NT2/D1 (cell line): ENCODE results near the gene MRPL16.
A peak's percentile ranks its signal among the peaks of the same experiment; 100 is the strongest.

Experiments used
- DNase-seq: peaks from one replicate; pipeline ENCODE4 v3.0.0-alpha.2; 2011; ENCODE audit warnings: low read depth, low spot score
- H3K27me3 ChIP-seq: 2 replicates; pipeline ENCODE4 v1.6.0; 2011; ENCODE audit warnings: mild to moderate bottlenecking; ENCODE audit not compliant: insufficient read length, insufficient read depth
- H3K36me3 ChIP-seq: 2 replicates; pipeline ENCODE4 v1.6.1; 2011; ENCODE audit warnings: mild to moderate bottlenecking, low read length, mixed read lengths; ENCODE audit not compliant: insufficient read depth, insufficient read length
- H3K4me1 ChIP-seq: 2 replicates; pipeline ENCODE4 v1.5.1; 2011; ENCODE audit not compliant: insufficient read depth, insufficient read length
- H3K4me3 ChIP-seq: 2 replicates; pipeline ENCODE4 v1.5.1; 2011; ENCODE audit warnings: low read depth; ENCODE audit not compliant: insufficient read length
- H3K9ac ChIP-seq: 2 replicates; pipeline ENCODE4 v1.6.0; 2011; ENCODE audit warnings: low read depth; ENCODE audit not compliant: insufficient read length
- H3K9me3 ChIP-seq: 2 replicates; pipeline ENCODE4 v1.5.1; 2011; ENCODE audit warnings: mild to moderate bottlenecking, low read length; ENCODE audit not compliant: insufficient read depth
- SUZ12 ChIP-seq: IDR thresholded peaks from 2 replicates; pipeline ENCODE4 v1.6.1; 2011; ENCODE audit not compliant: insufficient read length, insufficient read depth; ENCODE audit errors: extremely low read depth
- YY1 ChIP-seq: IDR thresholded peaks from 2 replicates; pipeline ENCODE4 v1.6.1; 2011; ENCODE audit not compliant: insufficient read length, insufficient read depth
- ZNF274 ChIP-seq: IDR thresholded peaks from 2 replicates; pipeline ENCODE4 v1.6.1; 2011; ENCODE audit warnings: mild to moderate bottlenecking, low read depth, low read length

MRPL16 gene

DNA sequence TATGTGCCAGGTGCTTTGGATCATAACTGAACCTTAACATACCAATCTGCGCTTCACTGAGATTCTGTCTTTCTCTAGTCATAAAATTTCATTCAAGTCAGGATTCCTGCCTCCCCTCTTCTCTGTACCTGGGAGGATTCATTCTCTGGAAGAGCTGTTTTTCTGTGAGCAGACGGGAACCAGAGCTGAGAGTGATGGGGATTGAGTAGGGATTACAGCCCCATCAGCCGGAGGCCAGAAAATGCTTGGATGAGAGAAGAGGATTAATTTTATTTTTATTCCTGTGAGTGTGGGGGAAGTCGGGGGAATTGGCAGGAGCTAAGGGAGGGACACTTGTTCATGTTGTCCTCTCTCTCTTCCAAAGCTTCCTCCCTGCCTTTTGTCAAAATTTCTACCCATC is 50.7 kb downstream of the MRPL16 start:
- Histone ChIP-seq H3K36me3 (peaks cover 35% of the 10 kb centered on the region), H3K27me3 (no peaks in the 10 kb centered on the region), H3K9ac (no peak overlapping the region), H3K4me1 (no peaks in the 10 kb centered on the region), H3K9me3 (no peaks in the 10 kb centered on the region), H3K4me3 (no peak overlapping the region)
- DNase-seq: no peak
- TF ChIP-seq YY1 (no peak), ZNF274 (no peak), SUZ12 (no peak)

DNA sequence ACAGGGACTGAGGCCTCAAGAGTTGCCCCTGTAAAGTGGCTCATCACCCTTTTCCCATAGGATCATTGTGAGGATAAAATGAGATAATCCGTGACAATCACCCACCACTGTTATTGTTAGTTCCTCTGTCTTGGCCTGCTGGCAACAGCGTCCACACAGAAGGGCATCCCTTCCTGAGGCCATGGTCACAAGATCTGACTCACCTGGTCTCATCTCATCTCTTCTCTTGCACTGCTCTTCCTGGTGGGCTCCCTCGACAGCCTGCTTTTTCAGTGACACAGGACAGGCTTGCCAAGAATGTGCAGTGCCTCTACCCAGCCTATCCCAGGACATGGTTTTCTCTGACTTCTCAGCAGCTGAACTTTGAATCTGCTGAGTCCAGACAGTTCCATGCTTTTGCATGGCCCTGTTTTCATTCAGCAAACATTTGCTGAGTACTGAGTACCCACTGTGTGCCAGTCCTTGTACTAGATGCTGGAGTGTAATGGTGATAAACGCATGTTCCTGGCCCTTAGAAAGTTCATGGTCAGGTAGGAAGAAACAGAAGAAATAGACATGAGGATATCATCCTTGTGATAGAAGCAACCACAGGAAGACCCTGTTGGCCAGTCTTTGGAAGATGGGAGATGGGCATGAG is 52.1 kb downstream of the MRPL16 start:
- TF ChIP-seq ZNF274 (no peak), YY1 (no peak), SUZ12 (no peak)
- Histone ChIP-seq H3K9me3 (no peaks in the 10 kb centered on the region), H3K27me3 (no peaks in the 10 kb centered on the region), H3K36me3 (peaks cover 35% of the 10 kb centered on the region), H3K4me3 (no peak overlapping the region), H3K9ac (no peak overlapping the region), H3K4me1 (no peaks in the 10 kb centered on the region)
- no peak for DNase-seq

DNA sequence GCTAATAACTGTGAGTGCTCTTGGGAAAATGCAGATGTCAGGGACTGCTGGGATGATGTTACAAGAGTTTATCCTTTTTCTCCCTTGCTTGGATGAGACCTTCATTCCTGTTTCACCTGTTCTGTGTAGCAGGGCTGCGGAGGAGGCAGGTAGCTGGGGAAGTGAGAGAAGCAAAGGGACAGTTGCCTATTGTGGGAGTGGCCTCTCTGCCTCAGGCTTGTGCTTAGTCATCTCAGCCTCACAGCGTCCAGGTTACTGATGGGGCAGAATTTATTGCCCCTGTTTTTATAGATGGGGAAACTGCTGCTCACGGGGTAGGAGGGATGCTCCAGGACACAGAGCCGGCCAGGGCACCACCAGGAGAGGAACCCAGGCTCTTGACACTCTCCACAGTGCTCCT is 53.7 kb downstream of the MRPL16 start:
- Histone ChIP-seq H3K4me3 (peak overlapping the region; percentile 90), H3K9ac (no peak overlapping the region), H3K27me3 (no peaks in the 10 kb centered on the region), H3K9me3 (no peaks in the 10 kb centered on the region), H3K36me3 (peaks cover 25% of the 10 kb centered on the region), H3K4me1 (no peaks in the 10 kb centered on the region)
- TF ChIP-seq YY1 (no peak), ZNF274 (no peak), SUZ12 (no peak)
- DNase-seq: no peak

DNA sequence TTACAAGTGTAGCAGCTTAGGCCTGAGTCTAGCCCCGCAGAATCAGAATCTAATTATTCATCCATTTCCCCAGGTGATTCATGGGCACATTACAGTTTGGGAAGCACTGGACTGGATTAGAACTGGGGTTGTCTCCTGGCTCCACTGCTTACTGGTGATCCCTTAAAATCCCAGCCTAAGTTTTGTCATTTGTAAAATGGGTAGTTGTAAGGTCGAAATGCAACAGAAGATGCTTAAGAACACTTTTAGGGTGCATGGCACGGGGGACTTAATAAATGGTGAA is 54.1 kb downstream of the MRPL16 start:
- Histone ChIP-seq H3K9ac (peak overlapping the region; percentile 89), H3K4me3 (peak overlapping the region; percentile 90), H3K27me3 (no peaks in the 10 kb centered on the region), H3K36me3 (peaks cover 24% of the 10 kb centered on the region), H3K4me1 (no peaks in the 10 kb centered on the region), H3K9me3 (no peaks in the 10 kb centered on the region)
- DNase-seq: no peak
- no peak for TF ChIP-seq SUZ12
- no peak for TF ChIP-seq ZNF274
- no peak for TF ChIP-seq YY1
